DMS153 (cell line): ENCODE results near the gene SMAP2.

Source experiments
- DNase-seq: peaks from one replicate; lab custom pipeline; 2025; lab: John Stamatoyannopoulos, UW

The SMAP2 gene

GRCh38 chr1:40421431-40422384 is 48.2 kb downstream of the SMAP2 start:
- peak; percentile 60 for DNase-seq

GRCh38 chr1:40422630-40423263 is 49.2 kb downstream of the SMAP2 start:
- DNase-seq: no peak

GRCh38 chr1:40423264-40423642 is 49.7 kb downstream of the SMAP2 start:
- DNase-seq: no peak

GRCh38 chr1:40423951-40424618 is 50.6 kb downstream of the SMAP2 start:
- DNase-seq: no peak

- DNase-seq: no peak
Measured at GRCh38 chr1:40425198-40425597, 51.7 kb downstream of the SMAP2 start.

- no peak for DNase-seq
Measured at GRCh38 chr1:40431385-40431784, 57.9 kb downstream of the SMAP2 start.

- DNase-seq: no peak
Measured at GRCh38 chr1:40432644-40433390, 59.3 kb downstream of the SMAP2 start.

- DNase-seq: no peak
Measured at GRCh38 chr1:40435471-40435870, 61.9 kb downstream of the SMAP2 start.

GRCh38 chr1:40435876-40436275 is 62.3 kb downstream of the SMAP2 start:
- no peak for DNase-seq

GRCh38 chr1:40438391-40439015 is 65.0 kb downstream of the SMAP2 start:
- DNase-seq: no peak

- DNase-seq: no peak
Measured at GRCh38 chr1:40439247-40439646, 65.7 kb downstream of the SMAP2 start.

GRCh38 chr1:40449684-40450494 is 76.4 kb downstream of the SMAP2 start, which contains the start of gene ZFP69B:
TSS of gene ZFP69B (plus strand) at chr1:40450476. CDS start at chr1:40450962, 486 bp downstream.
- DNase-seq: peak; percentile 97

- DNase-seq: peak; percentile 62
Measured at GRCh38 chr1:40450495-40451237, 77.1 kb downstream of the SMAP2 start.

- no peak for DNase-seq
Measured at GRCh38 chr1:40451238-40451585, 77.7 kb downstream of the SMAP2 start.

- DNase-seq: no peak
Measured at GRCh38 chr1:40454873-40455272, 81.3 kb downstream of the SMAP2 start.

- DNase-seq: no peak
Measured at GRCh38 chr1:40462956-40463590, 89.5 kb downstream of the SMAP2 start.

- DNase-seq: no peak
Measured at GRCh38 chr1:40469327-40469726, 95.8 kb downstream of the SMAP2 start.
